Left kidney (tissue), 8 donors: ENCODE results near the gene RBM19. TPM values are rescaled to one million over a fixed set of nuclear protein-coding genes. Genes with fewer than 3 reads are reported as not detected.
"Not testable (repeated sequence)": the region's sequence is repeated elsewhere in the genome, so short reads cannot be mapped to it uniquely, and the experiment has no call there.

Experiments used
- DNase-seq: peaks from one replicate; pipeline ENCODE4 v3.0.0-alpha.2; 2013
- long read RNA-seq, 8 donors: transcript quantifications; one replicate each; lab custom pipeline, GENCODE V29; 2026
- polyA plus RNA-seq: library from polyadenylated mRNA; unstranded; fragments of 120-200 nt; gene quantifications from one replicate; pipeline ENCODE4 v1.2.1, GENCODE V29; 2013; ENCODE audit not compliant: insufficient read length

The RBM19 gene, protein sequence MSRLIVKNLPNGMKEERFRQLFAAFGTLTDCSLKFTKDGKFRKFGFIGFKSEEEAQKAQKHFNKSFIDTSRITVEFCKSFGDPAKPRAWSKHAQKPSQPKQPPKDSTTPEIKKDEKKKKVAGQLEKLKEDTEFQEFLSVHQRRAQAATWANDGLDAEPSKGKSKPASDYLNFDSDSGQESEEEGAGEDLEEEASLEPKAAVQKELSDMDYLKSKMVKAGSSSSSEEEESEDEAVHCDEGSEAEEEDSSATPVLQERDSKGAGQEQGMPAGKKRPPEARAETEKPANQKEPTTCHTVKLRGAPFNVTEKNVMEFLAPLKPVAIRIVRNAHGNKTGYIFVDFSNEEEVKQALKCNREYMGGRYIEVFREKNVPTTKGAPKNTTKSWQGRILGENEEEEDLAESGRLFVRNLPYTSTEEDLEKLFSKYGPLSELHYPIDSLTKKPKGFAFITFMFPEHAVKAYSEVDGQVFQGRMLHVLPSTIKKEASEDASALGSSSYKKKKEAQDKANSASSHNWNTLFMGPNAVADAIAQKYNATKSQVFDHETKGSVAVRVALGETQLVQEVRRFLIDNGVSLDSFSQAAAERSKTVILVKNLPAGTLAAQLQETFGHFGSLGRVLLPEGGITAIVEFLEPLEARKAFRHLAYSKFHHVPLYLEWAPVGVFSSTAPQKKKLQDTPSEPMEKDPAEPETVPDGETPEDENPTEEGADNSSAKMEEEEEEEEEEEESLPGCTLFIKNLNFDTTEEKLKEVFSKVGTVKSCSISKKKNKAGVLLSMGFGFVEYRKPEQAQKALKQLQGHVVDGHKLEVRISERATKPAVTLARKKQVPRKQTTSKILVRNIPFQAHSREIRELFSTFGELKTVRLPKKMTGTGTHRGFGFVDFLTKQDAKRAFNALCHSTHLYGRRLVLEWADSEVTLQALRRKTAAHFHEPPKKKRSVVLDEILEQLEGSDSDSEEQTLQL
- 41.9 TPM for polyA plus RNA-seq
- long read RNA-seq, donor 1, result 0 reads
- long read RNA-seq, donor 2, full-length matches to known transcripts, result 4 of 4 reads
- long read RNA-seq, donor 2, partial matches to known transcripts, result 0 of 4 reads
- long read RNA-seq, donor 2, other reads (novel, unspliced or antisense), result 0 of 4 reads
- long read RNA-seq, donor 3, result 0 reads
- long read RNA-seq, donor 4, result 0 reads
- long read RNA-seq, donor 5, full-length matches to known transcripts, result 4 of 4 reads
- long read RNA-seq, donor 5, partial matches to known transcripts, result 0 of 4 reads
- long read RNA-seq, donor 5, other reads (novel, unspliced or antisense), result 0 of 4 reads
- long read RNA-seq, donor 6, result 0 reads
- long read RNA-seq, donor 7, full-length matches to known transcripts, result 3 of 14 reads
- long read RNA-seq, donor 7, partial matches to known transcripts, result 11 of 14 reads
- long read RNA-seq, donor 7, other reads (novel, unspliced or antisense), result 0 of 14 reads
- long read RNA-seq, donor 8, partial matches to known transcripts, result 0 of 1 reads
- long read RNA-seq, donor 8, other reads (novel, unspliced or antisense), result 0 of 1 reads

DNA sequence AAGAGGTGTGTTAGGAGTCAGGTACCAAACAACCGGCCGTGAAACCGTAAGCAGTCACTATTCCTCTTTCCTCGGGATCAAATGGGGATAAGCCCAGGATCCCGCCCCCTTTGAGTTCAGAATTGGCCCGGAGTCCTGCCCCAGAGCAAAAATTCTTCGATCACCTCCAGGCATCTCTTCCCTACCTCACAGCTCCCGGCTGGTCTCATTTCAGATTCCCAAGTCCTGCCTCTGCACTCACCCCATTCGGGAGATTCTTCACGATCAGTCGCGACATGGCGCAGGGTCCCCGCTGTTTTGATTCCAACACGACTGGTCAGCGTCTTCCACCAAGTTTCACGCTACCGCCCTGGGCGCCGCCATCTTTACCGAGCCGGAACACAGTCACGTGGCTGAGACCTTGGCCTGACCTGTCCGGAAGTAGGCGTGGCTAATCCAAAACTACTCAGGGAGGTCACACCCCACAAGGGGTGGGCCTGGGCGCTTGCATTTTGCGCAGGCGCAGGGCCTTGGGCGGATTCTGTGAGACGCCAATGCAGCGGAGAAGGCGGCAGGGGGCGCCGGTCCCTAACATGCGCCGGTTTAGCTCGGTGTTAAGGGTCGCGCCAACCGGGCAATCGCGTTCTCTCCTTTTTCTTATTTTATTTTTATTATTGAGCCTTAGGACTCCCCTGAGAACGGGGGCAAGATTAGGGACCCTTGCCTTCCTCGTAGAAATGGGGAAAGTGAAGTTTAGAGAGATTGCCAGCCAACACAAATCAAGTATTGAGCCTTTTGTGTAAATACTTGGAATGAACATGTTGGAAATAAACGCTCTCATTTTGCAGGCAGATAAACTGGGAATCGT, at the start of gene RBM19:
Gene RBM19 (minus strand): TSS at position 375 of the 847 bp plus-strand sequence. CDS start 98 bp downstream, at position 277.
- peak; percentile 98 for DNase-seq

DNA sequence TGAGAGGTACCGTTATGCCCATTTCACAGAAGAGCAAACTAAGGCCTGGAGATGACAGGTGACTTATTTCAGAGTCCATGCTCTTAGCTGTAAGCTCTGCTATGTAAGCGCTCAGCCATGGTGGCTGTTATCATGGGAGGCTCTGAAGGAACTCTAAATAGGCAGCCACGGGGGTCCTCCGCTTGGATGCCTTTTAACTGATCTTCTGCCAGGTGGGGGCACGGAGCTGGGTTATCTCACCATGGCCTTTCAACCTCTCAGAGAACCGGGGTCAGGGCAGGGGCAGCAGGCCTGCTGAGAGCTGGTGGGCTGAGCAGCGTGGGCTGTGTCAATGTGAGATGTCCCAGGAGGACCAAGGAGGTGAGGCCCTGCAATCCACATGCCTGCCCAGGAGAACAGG, 49.7 kb upstream of the RBM19 start:
- DNase-seq, result no peak

DNA sequence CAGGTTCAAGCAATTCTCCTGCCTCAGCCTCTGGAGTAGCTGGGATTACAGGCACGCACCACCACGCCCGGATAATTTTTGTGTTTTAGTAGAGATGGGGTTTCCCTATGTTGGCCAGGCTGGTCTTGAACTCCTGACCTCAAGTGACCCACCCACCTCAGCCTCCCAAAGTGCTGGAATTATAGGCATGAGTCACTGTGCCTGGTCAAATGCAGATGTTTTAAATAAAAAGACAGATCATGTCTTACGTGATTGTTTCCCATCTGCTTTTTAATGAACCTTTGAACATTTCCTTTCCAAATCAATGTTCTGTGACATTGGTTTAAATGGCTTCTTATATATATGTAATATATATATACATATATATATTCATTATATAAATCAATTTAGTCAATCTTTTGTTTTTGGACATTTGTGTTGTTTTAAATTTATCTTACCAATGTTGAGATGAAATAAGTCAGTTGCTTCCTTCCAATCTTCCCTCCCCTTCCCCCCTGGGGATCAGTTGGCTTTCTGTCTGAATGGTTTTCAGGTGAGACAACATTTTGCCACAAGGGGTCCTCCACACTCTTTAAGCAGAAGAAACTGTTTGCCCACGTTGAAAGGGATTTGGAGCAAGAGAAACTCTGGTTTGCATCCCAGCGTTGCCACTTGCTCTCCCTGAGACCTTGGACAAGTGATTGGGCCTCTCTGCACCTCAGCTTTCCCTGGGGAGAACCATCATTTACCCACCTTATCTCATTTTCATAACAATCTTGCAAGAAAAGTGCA, 47.6 kb upstream of the RBM19 start:
- no peak for DNase-seq

DNA sequence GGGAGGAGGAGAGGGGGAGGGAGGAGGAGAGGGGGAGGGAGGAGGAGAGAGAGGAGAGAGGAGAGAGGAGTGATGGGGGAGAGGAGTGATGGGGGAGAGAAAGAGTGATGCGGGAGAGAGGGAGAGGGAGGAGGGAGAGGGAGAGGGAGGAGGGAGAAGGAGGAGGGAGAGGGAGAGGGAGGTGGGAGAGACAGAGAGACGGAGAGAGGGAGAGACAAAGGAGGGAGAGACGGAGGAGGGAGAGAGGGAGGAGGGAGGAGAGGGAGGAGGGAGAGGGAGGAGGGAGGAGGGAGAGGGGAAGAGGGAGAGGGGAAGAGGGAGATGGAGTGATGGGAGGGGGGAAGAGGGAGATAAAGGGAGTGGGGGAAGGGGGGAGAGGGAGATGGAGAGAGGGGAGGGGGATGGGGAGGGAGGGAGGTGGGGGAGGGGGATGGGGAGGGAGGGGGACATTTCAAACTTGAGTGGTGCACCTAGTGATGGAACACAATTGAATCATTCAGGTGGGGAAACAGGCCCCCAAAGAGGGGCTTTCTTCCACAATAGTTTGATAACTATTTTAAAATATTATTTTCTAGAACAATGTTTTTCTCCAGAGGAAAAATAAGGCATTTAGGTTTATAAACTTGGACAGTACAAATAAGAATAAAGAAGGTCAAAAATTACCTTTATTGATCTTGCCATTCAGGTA, 46.8 kb upstream of the RBM19 start:
- DNase-seq, result no peak

DNA sequence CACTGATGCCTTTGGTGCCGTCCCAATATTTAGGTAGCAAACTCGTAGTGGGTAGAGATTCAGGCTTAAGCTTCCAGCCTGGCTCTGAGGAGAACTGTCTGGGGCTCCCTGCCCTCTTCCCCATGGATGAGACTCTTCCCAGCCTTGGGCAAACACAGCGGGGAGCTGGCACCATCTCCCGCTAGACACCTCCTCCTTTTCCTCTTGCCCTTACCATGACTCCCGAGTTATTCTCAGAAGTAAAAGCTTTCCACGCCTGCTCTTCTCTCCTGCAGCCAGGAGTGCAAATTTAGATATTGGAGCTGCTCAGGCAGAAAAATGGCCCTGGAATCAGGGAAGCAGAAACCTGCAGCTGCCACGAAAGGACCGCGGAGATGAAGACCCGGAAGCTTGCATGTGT, 45.6 kb upstream of the RBM19 start:
- no peak for DNase-seq

DNA sequence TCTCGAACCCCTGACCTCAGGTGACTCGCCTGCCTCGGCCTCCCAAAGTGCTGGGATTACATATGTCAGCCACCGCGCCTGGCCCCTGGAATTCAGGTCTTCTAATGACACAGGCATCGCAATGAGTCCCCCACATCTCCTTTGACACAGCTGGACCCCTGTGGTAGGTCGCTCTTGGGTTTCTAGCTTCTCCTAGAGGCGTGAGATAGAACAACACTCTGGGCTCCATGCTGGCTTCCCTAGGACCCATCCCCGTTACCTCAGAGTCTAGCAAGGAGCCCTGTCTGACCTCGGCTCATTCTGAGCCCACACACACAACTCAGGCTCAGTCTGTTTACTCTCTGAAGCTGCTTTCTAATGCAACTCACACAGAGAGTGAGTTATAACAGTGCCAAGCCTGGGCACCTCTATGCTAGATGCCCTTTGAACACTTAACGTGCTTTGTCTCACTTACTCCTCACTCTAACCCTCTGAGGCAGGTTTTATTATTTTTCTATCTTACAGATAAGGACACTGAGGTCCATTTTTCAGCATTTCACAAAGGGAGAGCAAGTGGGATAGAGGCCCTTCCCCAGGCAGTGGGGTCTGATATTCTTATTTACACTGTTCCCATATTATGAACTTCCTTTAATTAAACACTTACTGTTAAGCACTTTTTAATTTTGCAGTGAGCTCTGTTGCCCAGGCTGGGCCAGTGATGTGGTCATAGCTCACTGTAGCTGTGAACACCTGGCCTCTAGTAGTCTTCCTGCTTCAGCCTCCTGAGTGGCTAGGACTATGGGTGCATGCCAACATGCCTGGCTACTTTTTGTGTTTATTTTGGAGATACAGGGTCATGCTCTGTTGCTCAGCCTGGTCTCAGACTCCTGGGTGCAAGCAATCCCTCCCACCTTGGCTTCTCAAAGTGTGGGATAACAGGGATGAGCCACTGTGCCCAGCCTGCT, 40.6 kb upstream of the RBM19 start:
- DNase-seq, result no peak

DNA sequence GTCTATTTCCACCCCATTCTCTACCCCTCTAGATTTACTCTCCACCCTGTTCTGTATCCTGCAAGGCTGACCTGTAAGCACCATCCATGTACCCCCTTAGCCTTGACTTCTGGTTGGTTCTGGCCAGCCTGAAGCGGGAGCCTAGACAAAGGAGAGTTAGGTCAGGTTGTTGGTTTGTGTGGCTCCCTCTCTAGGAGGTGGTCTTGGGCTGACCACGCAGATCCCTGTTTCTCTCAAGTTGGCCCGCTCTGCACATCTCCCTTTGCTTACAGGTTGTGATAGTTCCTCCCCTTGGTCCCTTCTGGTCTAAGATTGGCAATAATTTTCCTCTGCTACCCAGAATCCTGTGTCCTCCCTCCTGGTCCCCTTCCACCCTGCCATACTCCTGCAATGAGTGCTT, 38.3 kb upstream of the RBM19 start:
- DNase-seq, result no peak

DNA sequence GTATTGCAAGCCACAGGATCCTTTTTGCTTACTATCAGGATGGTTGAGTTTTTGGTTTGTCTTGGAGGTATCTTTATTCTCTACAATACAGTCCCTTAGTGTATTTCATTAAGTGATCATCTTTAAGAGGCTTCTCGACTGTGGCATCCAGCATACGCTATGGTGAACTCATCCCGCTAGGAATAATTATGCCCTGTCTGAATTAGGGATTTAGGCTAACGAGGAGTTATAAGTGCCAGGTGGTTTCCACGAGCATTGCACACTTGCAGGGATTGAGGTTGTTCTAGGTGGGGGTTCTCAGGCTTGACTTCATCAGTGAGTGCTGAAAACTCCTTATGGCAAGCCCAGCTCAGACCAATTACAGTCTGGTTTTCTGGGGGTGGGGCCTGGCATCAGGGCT, 37.2 kb upstream of the RBM19 start:
- DNase-seq, result no peak

DNA sequence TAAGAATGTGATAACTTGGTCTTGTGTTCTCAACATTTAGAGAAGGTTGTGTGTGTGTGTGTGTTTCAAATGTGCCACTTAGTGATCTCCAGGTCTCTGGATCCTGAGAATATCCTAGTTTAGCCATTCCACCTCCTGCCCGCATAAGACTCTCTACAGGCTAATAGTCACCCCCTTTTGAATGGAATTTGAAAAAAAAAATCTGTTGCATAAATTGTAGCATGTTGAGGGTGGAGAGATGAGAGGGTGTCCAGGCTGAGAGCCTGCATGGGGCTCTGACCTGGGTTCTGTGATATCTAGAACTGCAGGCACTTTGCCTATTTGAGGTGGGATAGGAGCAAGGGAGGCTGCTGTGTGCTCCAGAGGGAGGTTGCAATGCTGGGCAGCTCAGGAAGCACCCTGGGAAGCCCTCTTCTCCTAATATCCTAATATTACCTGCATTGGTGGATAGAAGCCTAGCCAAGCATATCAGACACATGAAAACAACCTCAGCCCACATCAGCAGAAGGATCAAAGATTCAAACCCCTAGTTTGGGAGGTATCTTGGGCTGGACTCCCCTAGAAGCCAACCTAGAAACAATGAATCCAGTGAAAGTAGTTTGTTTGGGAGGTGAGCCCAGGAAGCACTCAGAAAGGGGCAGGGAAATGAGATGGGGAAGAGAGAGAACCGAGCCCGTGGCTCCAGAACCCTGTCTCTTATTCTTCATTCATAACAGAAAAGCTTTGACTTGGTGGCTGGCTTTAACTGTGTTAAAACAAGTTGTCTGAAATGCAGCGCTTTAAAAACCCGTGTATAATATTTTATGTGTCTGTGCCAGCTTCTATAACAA, 35.6 kb upstream of the RBM19 start:
- DNase-seq, result no peak

DNA sequence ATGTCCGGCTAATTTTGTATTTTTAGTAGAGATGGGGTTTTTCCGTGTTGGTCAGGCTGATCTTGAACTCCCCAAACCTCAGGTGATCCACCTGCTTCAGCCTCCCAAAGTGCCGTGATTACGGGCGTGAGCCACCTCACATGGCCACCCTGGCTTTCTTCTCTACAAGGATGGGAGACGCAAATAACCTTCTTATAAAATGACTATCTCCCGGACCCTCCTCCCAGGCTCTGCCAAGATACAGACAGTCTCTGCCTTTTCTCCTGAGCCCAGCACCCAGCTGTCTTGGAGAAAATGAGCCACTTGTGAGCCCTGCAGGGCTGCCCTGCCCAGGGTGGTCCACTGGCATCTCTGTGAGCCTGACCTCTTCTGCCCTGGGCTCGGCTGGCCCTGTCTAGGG, 34.7 kb upstream of the RBM19 start:
- no peak for DNase-seq

DNA sequence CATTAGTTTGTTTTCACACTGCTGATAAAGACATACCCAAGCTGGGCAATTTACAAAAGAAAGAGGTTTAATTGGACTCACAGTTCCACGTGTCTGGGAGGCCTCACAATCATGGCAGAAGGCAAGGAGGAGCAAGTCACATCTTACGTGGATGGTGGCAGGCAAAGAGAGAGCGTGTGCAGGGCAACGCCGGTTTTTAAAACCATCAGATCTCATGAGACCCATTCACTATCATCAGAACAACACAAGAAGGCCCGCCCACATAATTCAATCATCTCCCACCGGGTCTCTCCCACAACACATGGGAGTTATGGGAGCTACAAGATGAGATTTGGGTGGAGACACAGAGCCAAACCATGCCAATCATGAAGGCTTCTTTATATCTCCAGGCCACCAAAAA, 34.1 kb upstream of the RBM19 start:
- not testable (repeated sequence) for DNase-seq

DNA sequence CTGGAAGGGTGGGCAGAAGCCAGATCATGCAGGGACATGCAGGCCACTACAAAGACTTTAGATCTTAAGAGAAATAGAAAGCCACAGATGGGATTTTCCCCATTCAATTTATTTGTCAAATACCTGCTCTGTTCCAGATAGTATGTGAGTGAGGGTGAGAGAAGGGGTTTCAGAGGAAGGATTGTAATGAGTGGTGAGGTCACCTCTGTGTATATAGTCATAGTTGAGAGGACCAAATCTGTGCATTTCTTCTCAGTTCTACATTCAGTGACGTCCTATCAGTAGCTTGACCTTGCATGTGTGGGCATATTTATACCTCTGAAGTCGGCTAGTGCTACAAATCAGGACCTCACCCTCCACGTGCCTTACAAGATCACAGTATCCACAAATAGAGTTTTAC, 31.2 kb upstream of the RBM19 start:
- no peak for DNase-seq

DNA sequence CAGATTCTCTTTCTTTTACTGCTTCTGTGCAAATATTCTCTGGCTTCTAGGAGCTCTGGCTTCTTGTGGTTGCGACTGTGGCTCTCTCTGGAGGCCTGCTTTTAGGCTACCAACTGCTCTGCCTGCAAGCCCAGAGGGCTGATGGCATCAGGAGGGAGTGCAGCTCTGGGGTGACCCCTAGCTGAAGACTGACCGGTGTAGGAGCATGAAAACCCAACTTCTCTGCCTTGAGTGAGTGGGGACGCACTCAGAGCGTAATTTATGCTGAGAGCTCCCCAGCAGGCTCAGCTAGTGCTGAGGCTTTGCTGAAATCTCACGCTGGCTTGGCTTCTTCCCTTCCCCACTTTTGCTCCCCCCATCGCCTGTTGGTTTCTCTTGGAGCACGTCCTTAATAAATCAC, 29.9 kb upstream of the RBM19 start:
- DNase-seq, result no peak

DNA sequence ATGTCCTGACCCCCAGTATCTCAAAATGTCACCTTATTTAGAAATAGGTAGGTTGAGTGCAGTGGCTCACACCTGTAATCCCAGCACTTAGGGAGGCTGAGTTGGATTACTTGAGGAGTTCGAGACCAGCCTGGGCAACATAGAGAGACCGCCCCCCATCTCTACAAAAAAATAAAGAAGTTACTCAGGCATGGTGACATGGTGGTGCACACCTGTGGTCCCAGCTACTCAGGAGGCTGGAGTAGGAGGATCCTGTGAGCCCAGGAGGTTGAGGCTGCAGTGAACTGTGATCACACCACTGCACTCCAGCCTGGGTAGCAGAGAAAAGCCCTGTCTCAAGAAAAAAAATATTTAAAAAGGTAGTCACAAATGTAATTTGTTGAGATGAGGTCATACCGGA, 27.9 kb upstream of the RBM19 start:
- no peak for DNase-seq

DNA sequence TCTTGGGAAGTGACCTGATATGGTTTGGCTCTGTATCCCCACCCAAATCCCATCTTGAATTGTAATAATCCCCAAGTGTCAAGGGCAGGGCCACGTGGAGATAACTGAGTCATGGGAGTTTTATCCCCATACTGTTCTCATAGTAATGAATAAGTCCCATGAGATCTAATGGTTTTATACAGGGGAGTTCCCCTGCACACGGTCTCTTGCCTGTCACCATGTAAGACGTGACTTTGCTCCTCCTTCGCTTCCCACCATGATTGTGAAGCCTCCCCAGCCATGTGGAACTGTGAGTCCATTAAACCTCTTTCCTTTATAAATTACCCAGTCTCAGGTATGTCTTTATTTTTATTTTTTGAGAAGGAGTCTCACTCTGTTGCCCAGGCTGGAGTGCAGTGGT, 26.6 kb upstream of the RBM19 start:
- DNase-seq, result not testable (repeated sequence)

DNA sequence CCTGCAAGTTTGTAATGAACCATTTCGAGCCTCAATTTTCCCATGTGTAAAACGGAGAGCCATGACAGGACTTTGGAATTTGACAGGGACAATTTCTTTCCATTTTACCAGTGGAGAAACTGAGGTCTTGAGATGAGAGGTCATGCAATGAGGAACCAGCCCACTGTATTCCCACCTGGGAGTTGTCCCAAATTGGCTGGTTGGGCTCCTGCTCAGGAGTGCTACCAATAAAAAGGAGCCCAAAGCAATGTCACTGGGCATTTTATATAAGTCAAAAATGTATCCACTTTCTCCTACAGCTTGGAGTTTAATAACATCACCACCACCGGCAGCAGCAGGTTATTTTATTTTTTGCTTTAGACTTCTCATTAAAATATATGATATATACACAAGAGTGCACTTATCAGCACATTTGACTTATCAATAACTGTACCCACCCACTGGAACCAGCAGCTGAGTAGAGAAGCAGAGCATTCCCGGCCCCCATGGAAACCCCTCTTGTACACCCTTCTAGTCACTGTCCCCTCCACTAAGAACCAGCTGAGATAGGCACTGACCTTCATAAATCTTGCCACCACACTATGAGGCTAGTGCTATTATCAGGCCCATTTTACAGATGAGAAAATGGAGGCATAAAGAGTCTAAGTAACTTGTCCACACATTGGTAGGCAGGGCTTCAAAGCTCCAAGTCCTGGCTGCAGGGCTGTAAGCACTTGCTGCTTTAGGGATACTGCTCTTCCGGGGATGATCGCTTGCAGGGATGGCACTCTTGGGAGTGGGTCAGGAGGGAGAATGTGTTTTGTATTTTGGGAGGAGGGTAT, 25.3 kb upstream of the RBM19 start:
- no peak for DNase-seq
